Astrocyte (in vitro differentiated cells and primary cell): Measurements from ENCODE around the gene PDIA5. TPM values are rescaled to one million over a fixed set of nuclear protein-coding genes. Genes with fewer than 3 reads are reported as not detected.

Experiments
- DNase-seq: peaks from one replicate; pipeline ENCODE4 v3.0.0-alpha.2; 2010; ENCODE audit warnings: low read depth
- FAIRE-seq: peaks from 2 replicates; lab custom pipeline; 2011; peaks lifted over from hg19 to GRCh38; lab: Jason Lieb, UNC
- H2AFZ ChIP-seq: 2 replicates; pipeline ENCODE4 v1.6.0; 2012; ENCODE audit warnings: low read depth, low read length, inconsistent platforms
- H3K27ac ChIP-seq: 2 replicates; pipeline ENCODE4 v1.5.1; 2011; ENCODE audit warnings: low read depth, low read length, inconsistent platforms
- H3K27me3 ChIP-seq: 2 replicates; pipeline ENCODE4 v1.6.0; 2011; ENCODE audit warnings: low read length, inconsistent platforms; ENCODE audit not compliant: insufficient read depth
- H3K36me3 ChIP-seq: 2 replicates; pipeline ENCODE4 v1.5.1; 2011; ENCODE audit warnings: low read length, inconsistent platforms; ENCODE audit not compliant: insufficient read depth
- H3K4me1 ChIP-seq: 2 replicates; pipeline ENCODE4 v1.5.1; 2011; ENCODE audit warnings: low read length, inconsistent platforms; ENCODE audit not compliant: insufficient read depth
- H3K4me2 ChIP-seq: 2 replicates; pipeline ENCODE4 v1.6.0; 2012; ENCODE audit warnings: low read length, inconsistent platforms
- H3K4me3 ChIP-seq: 2 replicates; pipeline ENCODE4 v1.5.1; 2011; ENCODE audit warnings: low read depth, mild to moderate bottlenecking, low read length, inconsistent platforms; ENCODE audit not compliant: insufficient read depth
- H3K79me2 ChIP-seq: 2 replicates; pipeline ENCODE4 v1.6.0; 2012; ENCODE audit warnings: mild to moderate bottlenecking, low read length, inconsistent platforms; ENCODE audit not compliant: insufficient read depth
- H3K9ac ChIP-seq: 2 replicates; pipeline ENCODE4 v1.6.0; 2012; ENCODE audit warnings: mild to moderate bottlenecking, low read length, inconsistent platforms
- H3K9me3 ChIP-seq: 2 replicates; pipeline ENCODE4 v1.5.1; 2012; ENCODE audit warnings: low read depth, mild to moderate bottlenecking, low read length, inconsistent platforms; ENCODE audit not compliant: insufficient read depth
- H4K20me1 ChIP-seq: 2 replicates; pipeline ENCODE4 v1.6.0; 2012; ENCODE audit warnings: low read length, inconsistent platforms; ENCODE audit not compliant: insufficient read depth
- H3K27ac Mint-ChIP-seq: one replicate; pipeline ENCODE4 v1.8.0; 2021; ENCODE audit warnings: mild to moderate bottlenecking, mixed read lengths; ENCODE audit not compliant: unreplicated experiment
- H3K27me3 Mint-ChIP-seq: one replicate; pipeline ENCODE4 v1.8.0; 2021; ENCODE audit warnings: low read depth, mixed read lengths; ENCODE audit not compliant: unreplicated experiment
- H3K36me3 Mint-ChIP-seq: one replicate; pipeline ENCODE4 v1.8.0; 2021; ENCODE audit warnings: low read depth, mixed read lengths; ENCODE audit not compliant: unreplicated experiment
- H3K4me1 Mint-ChIP-seq: one replicate; pipeline ENCODE4 v1.8.0; 2021; ENCODE audit warnings: low read depth, mixed read lengths; ENCODE audit not compliant: unreplicated experiment
- H3K4me3 Mint-ChIP-seq: one replicate; pipeline ENCODE4 v1.8.0; 2021; ENCODE audit warnings: mild to moderate bottlenecking, moderate library complexity, mixed read lengths; ENCODE audit not compliant: unreplicated experiment
- H3K9me3 Mint-ChIP-seq: one replicate; pipeline ENCODE4 v1.8.0; 2021; ENCODE audit warnings: mild to moderate bottlenecking, mixed read lengths; ENCODE audit not compliant: unreplicated experiment
- CTCF ChIP-seq: IDR thresholded peaks from 2 replicates; pipeline ENCODE4 v1.5.1; 2011; ENCODE audit warnings: low read depth, mild to moderate bottlenecking, inconsistent platforms, low read length, moderate library complexity; ENCODE audit not compliant: insufficient read depth
- EZH2 ChIP-seq: IDR thresholded peaks from 2 replicates; pipeline ENCODE4 v1.6.1; 2012; ENCODE audit warnings: mild to moderate bottlenecking, low read length, inconsistent platforms; ENCODE audit not compliant: insufficient read depth
- total RNA-seq: library from RNA; stranded (reverse); gene quantifications from 2 replicates; pipeline ENCODE4 v1.2.1, GENCODE V29; 2021

PDIA5 gene
- total RNA-seq, 1 donor from 2014 or later, result 77.5 TPM

GRCh38 chr3:123055352-123055751 lies 11.5 kb upstream of the PDIA5 start:
- Mint-ChIP-seq H3K27ac (no peak overlapping the region), H3K9me3 (peaks cover 3% of the 10 kb centered on the region), H3K36me3 (peaks cover 2% of the 10 kb centered on the region), H3K4me1 (peaks cover 6% of the 10 kb centered on the region), H3K27me3 (peaks cover 20% of the 10 kb centered on the region), H3K4me3 (no peak overlapping the region)
- Histone ChIP-seq H3K9ac (no peak overlapping the region), H3K4me2 (no peak overlapping the region), H4K20me1 (no peaks in the 10 kb centered on the region), H3K79me2 (no peaks in the 10 kb centered on the region), H3K9me3 (no peaks in the 10 kb centered on the region), H3K4me1 (no peaks in the 10 kb centered on the region), H3K4me3 (no peak overlapping the region), H3K27me3 (peaks cover 3% of the 10 kb centered on the region), H3K27ac (no peak overlapping the region), H3K36me3 (no peaks in the 10 kb centered on the region), H2AFZ (no peak overlapping the region)
- DNase-seq (no peak), FAIRE-seq (no peak)
- TF ChIP-seq EZH2 (no peak), CTCF (no peak)

- FAIRE-seq (no peak), DNase-seq (no peak)
- no peaks in the 10 kb centered on the region for H3K79me2 ChIP-seq
- Mint-ChIP-seq H3K9me3 (peaks cover 3% of the 10 kb centered on the region), H3K36me3 (no peaks in the 10 kb centered on the region), H3K4me3 (no peak overlapping the region), H3K27me3 (peaks cover 29% of the 10 kb centered on the region), H3K4me1 (peaks cover 4% of the 10 kb centered on the region), H3K27ac (no peak overlapping the region)
- H3K27me3 ChIP-seq, result peaks cover 16% of the 10 kb centered on the region
- no peak overlapping the region for H2AFZ ChIP-seq
- no peaks in the 10 kb centered on the region for H3K36me3 ChIP-seq
- H3K27ac ChIP-seq, result no peak overlapping the region
- no peaks in the 10 kb centered on the region for H4K20me1 ChIP-seq
- no peak overlapping the region for H3K4me2 ChIP-seq
- no peak overlapping the region for H3K4me3 ChIP-seq
- no peaks in the 10 kb centered on the region for H3K4me1 ChIP-seq
- H3K9ac ChIP-seq, result no peak overlapping the region
- TF ChIP-seq EZH2, result no peak
- no peak for TF ChIP-seq CTCF
- H3K9me3 ChIP-seq, result no peaks in the 10 kb centered on the region
Observed at GRCh38 chr3:123058505-123058904, 8.3 kb upstream of the PDIA5 start.

GRCh38 chr3:123060054-123060453 lies 6.8 kb upstream of the PDIA5 start:
- FAIRE-seq, result no peak
- TF ChIP-seq CTCF, result no peak
- TF ChIP-seq EZH2, result no peak
- Mint-ChIP-seq H3K27ac (no peak overlapping the region), H3K27me3 (peaks cover 34% of the 10 kb centered on the region), H3K4me3 (no peak overlapping the region), H3K9me3 (peaks cover 4% of the 10 kb centered on the region), H3K4me1 (no peaks in the 10 kb centered on the region), H3K36me3 (no peaks in the 10 kb centered on the region)
- Histone ChIP-seq H3K27me3 (peaks cover 16% of the 10 kb centered on the region), H3K9me3 (no peaks in the 10 kb centered on the region), H3K79me2 (no peaks in the 10 kb centered on the region), H3K27ac (no peak overlapping the region), H2AFZ (no peak overlapping the region), H3K4me2 (no peak overlapping the region), H3K4me1 (no peaks in the 10 kb centered on the region), H3K9ac (no peak overlapping the region), H4K20me1 (no peaks in the 10 kb centered on the region), H3K36me3 (no peaks in the 10 kb centered on the region), H3K4me3 (no peak overlapping the region)
- no peak for DNase-seq
